Retinal pigment epithelial cell (primary cell): Measurements from ENCODE around the gene GVQW3.
"Not testable (repeated sequence)": the region's sequence is repeated elsewhere in the genome, so short reads cannot be mapped to it uniquely, and the experiment has no call there.

Experiments used
- DNase-seq: peaks from one replicate; pipeline ENCODE4 v3.0.0-alpha.2; 2010; ENCODE audit warnings: low read depth
- H3K4me3 ChIP-seq: 2 replicates; pipeline ENCODE4 v1.5.1; 2011; ENCODE audit warnings: mild to moderate bottlenecking, low read length, control low read depth, moderate library complexity
- TF ChIP-seq, protein P1 (sequence below): conservative IDR thresholded peaks from 2 replicates; pipeline ENCODE4 v1.5.1; 2011; ENCODE audit warnings: low read depth, low read length, control low read depth, inconsistent platforms

Gene GVQW3

DNA sequence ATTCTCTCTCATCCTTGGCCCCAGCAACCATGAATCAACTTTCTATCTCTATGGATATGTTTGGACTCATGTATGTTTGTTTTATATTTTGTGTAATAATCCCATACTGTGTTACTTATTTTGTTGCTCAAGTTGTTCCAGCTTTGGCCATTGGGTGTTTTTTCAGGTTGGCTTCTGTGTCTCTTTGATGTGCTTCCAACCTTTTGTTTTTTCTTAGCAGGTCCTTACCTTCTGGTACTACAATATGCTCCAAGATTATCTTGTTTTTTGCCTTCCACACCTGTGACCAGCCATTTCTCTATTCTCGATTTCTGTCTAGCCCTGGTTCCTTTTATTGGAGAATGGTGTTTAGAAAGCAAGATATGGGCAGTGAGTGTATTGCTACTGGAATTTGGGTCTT is 14.2 kb downstream of the GVQW3 start:
- no peak overlapping the region for H3K4me3 ChIP-seq
- TF ChIP-seq, protein P1, sequence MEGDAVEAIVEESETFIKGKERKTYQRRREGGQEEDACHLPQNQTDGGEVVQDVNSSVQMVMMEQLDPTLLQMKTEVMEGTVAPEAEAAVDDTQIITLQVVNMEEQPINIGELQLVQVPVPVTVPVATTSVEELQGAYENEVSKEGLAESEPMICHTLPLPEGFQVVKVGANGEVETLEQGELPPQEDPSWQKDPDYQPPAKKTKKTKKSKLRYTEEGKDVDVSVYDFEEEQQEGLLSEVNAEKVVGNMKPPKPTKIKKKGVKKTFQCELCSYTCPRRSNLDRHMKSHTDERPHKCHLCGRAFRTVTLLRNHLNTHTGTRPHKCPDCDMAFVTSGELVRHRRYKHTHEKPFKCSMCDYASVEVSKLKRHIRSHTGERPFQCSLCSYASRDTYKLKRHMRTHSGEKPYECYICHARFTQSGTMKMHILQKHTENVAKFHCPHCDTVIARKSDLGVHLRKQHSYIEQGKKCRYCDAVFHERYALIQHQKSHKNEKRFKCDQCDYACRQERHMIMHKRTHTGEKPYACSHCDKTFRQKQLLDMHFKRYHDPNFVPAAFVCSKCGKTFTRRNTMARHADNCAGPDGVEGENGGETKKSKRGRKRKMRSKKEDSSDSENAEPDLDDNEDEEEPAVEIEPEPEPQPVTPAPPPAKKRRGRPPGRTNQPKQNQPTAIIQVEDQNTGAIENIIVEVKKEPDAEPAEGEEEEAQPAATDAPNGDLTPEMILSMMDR, result no peak

DNA sequence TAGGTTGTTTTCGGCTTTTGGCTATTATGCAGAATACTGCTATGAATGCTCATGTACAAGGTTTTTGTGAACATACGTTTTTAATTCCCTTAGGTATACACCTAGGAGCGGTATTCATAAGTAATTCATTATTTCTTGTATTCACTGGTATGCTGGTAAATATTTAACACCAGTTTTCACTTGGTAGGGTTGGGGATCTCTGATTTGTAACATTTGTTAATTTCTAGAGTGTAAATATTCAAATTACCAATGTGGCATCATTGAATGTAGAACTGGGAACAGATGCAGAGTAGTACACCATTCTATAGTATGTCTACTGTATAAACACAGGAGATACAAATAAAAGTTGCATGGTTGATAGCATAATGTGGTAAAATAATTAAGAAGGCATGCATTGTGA is 16.3 kb downstream of the GVQW3 start:
- no peak for DNase-seq
- TF ChIP-seq, protein P1, result no peak
- no peak overlapping the region for H3K4me3 ChIP-seq

More for the DNA sequence above, 14.2 kb downstream of the GVQW3 start:
- DNase-seq, result no peak

DNA sequence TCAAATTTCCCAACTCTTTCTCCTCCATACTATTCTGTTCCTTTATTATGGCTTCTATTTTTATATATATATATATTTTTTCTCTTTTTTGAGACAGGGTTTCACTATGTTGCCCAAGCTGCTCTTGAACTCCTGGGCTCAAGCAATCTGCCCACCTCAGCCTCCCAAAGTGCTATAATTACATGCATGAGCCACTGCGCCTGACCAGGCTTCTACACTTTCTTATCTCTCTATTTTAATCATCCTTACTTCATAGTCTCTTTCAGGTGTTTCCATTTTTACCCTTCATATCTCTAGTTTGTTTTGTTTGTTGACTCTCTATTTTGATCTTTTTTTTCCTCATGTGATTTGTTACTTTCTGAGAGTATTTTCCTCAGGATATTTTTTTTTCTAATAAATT is 19.8 kb downstream of the GVQW3 start:
- TF ChIP-seq, protein P1, result no peak
- no peak overlapping the region for H3K4me3 ChIP-seq
- no peak for DNase-seq

DNA sequence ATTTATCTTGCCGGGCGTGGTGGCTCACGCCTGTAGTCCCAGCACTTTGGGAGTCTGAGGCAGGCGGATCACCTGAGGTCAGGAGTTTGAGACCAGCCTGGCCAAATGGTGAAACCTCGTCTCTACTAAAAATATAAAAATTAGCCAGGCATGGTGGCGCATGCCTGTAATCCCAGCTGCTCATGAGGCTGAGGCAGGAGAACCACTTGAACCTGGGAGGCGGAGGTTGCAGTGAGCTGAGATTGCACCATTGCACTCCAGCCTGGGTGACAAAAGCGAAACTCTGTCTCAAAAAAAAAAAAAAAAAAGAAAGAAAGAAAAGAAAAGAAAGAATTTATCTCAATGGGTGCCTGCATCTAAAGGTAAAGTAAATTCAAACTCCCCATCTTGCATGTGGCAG is 20.4 kb downstream of the GVQW3 start:
- DNase-seq, H3K4me3 ChIP-seq: not testable (repeated sequence)

DNA sequence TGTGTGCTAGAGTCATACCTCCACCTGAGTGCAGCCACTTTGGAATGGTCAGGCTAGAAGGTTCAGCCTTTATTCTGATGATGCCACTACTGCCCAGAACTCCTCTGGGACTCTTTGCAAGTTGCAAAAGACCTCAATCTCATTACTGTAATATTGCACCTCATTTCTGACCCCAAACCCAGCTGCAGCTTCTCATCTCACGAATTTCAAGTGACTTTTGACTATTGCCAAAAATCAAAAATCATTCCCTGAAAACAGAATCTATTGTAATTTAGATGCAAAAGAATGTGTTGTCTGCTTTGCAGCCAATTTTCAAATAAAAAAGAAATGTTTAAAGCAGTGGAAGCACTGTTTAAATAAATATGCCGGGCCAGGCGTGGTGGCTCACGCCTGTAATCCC is 25.2 kb downstream of the GVQW3 start:
- no peak overlapping the region for H3K4me3 ChIP-seq
- no peak for DNase-seq
- TF ChIP-seq, protein P1, result no peak

DNA sequence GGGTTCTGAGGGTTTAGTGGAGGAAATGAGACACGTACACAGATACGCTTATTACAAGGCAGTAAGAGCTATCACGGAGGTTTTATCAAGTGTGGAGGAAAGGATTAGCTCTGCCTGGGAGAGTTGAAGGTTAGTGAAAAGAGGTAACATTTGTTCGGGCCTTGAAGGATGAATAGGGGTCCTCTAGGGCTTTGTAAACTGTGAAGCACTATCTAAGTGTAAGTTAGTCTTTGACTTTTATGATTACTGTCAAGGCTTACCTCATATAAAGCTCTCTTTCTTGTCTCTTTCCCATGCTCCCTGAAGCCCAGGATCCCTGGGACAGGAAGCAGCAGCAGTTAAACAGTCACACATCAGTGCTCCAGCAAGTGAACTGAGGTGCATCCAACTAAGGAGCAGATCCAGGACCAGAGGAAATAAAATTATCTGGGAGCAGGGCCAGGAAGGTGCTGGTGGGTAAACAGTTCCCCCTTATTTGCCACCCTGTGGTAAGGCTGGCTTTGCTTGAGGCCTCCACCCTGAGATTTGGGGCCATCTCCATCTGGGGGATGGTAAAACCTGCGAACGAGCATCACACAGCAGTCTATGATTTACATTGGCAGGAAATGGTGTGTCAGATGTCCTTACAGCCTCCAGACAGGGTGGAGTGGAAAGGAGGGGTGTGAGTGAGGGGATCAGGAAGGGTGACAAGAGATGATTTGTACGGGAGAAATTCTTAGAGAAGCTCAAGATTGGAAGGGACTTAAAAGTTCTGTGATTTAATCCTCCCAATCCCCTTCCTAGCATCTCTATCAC is 27.2 kb downstream of the GVQW3 start:
- TF ChIP-seq, protein P1, result no peak
- no peak for DNase-seq
- no peak overlapping the region for H3K4me3 ChIP-seq

DNA sequence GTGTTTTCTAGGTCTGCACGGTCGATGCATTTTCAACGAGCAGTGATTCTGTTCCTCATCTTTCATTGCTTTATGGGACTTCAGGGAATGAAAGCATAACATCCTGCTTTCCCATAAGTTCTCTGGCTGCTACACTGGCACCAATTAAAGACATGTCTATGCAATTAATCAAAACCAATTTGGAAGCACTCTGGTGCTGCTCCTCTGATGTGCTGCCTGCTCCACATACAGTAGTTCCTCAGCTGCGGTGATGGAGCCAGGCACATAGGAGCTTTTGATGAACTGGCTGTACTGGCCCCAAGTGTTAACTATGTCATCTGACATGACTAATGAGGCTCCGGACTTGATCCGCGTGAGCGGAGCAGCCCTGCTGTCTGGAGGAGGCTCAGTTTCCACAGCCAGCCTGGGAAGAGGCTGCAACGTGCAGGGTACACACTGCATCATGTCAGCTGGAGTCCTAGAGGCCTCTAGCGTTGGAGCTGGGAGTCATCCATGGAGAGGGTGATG is 29.8 kb downstream of the GVQW3 start:
- H3K4me3 ChIP-seq, result no peak overlapping the region
- no peak for DNase-seq
- TF ChIP-seq, protein P1, result no peak
